ENCODE data around the gene CUEDC1.

- TF ChIP-seq EZH2 (IDR thresholded peaks at IDR 0.05; ENCODE audit: insufficient read depth, poor library complexity, severe bottlenecking): no peak
- TF ChIP-seq EZH2phosphoT487 (IDR thresholded peaks at IDR 0.05; ENCODE audit: insufficient read depth, low read depth): no peak
Measured at GRCh38 chr17:57954397-57955182, 622 bp downstream of the CUEDC1 start.
